Stimulated activated CD4-positive, alpha-beta T cell treated with anti-CD3 and anti-CD28 coated beads, Interleukin-1b, Interleukin-23, amount 100 ng/mL, for 24 hours (primary cell): ENCODE results near the gene KRT24.
"Not testable (repeated sequence)": the region's sequence is repeated elsewhere in the genome, so short reads cannot be mapped to it uniquely, and the experiment has no call there.

ENCODE experiments used
- DNase-seq, 4 experiments: peaks; one replicate each; pipeline ENCODE4 v3.0.0-alpha.2; 2020; ENCODE audit warnings: low read depth in 4 of 4, low spot score in 1 of 4

KRT24 gene

DNA sequence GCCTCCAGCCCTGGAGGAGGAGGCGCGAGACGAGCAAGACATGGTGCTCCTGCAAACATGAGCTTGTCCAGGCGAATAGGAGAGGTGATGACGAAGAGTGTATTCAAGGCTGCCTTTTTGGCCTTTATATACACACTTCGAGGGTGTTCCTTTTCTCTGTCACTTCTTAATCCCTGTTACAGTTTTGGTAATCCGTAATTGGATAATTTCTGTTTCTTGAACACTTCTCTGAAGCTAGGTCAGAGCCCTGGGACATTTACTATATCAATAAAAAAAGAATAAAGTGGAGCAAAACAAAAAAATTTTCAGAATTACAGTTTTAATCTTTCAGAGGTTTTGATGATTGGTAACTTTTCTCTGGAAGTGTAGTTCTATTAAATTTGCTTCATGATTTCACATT is at the start of gene KRT24:
KRT24 (minus strand) TSS at position 101 of the 400 bp plus-strand sequence; CDS start at position 42, 59 bp downstream.
- DNase-seq: no peak

- DNase-seq: no peak
Observed at GRCh38 chr17:40751065-40751464, 47.5 kb upstream of the KRT24 start.

GRCh38 chr17:40750391-40750790 is 46.8 kb upstream of the KRT24 start:
- DNase-seq: no peak

- not testable (repeated sequence) for DNase-seq
Observed at GRCh38 chr17:40748666-40749065, 45.1 kb upstream of the KRT24 start.

- DNase-seq: no peak
Observed at GRCh38 chr17:40738553-40738952, 35.0 kb upstream of the KRT24 start.

DNA sequence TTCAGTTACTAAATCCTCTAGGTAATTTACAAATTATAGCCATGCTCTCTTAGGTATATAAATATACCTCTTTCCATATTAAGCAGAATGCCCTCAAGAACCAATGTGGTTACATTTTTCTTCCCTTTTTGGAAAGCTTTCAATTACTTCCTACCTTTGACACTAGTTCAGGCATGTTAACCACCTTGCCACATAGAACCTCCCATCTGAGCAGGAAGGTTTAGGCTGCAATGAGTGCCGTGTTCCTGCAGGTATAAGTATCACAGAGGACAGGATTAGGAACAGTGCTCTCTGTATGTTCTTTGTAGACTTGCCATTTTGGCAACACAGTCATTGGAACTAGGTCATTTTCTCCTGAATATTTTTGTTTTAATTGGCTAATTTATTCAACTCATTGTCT is 31.5 kb upstream of the KRT24 start:
- DNase-seq: no peak

DNA sequence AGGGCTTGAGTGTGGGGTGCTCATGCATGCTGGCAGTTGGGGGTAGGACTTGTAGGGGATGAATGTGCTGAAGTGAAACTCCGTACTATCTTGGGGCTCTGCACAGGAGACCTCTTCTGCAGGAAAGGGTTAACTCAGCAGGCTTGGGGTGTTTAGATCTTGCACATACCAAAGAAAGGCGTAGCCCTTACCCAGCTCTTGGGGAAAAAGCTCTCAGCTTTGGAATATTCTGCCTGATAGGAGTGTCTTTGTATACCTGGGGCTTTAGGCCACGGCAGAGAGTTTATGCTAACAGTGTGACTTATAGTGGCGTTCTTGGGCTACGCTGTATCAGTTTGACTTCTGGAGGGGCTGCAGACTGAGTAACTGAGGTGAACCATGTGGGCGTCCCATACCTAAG is 30.5 kb upstream of the KRT24 start:
- DNase-seq: no peak

- no peak for DNase-seq
Observed at GRCh38 chr17:40730970-40731369, 27.4 kb upstream of the KRT24 start.

DNA sequence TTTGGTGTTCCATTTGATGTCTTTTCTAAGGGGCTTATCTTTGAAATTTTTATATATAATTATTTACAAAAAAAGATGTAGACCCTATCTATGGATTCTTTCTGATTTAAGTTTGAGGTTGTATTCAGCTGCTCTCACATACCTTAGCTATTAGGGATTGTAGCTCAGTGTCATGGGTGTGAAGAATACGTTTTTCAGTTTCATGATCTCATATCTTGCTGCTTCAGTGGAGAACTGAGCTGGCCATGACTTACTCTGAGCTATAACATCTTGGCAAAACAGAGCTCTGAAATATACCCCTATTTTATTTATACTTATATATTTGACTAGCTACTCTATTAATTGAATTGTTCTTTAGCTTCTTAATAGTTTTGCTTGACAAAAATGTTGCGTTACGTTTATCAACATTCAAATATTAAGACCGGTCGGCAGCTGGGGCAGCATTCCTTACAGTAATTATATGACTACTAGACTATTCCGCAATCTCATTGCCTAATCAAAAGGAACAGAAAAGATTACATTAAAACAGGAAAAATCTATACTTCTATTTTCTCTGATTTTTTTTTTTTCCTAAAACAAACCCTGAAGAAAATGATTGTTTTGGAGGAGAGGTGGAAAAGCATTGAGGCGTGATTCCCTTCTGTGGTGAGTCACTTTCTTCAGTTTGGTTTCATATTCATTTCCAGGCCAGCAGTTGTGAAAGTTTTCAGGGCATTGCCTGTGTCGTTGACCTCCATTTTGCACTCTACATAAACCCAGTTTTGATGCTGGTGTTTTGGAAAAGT is 24.1 kb upstream of the KRT24 start:
- DNase-seq: no peak

- no peak for DNase-seq
Observed at GRCh38 chr17:40726919-40727318, 23.4 kb upstream of the KRT24 start.

DNA sequence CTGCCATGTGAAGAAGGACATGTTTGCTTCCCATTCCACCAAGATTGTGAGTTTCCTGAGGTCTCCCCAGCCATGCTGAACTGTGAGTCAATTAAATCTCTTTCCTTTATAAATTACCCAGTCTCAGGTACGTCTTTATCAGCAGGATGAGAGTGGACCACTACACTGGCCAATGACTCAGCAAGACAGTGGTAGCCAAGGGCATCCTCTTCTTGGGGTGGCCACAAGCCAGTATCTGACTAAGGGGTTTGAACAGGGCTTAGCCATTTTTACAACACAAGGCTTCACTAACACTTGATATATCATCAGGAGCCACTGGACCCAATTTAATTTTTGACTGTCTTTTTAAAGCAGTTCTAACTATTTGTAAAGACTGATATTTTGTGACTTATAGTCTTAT is 21.1 kb upstream of the KRT24 start:
- no peak for DNase-seq

GRCh38 chr17:40722241-40722640 is 18.7 kb upstream of the KRT24 start:
- no peak for DNase-seq

GRCh38 chr17:40720899-40721298 is 17.3 kb upstream of the KRT24 start:
- no peak for DNase-seq

DNA sequence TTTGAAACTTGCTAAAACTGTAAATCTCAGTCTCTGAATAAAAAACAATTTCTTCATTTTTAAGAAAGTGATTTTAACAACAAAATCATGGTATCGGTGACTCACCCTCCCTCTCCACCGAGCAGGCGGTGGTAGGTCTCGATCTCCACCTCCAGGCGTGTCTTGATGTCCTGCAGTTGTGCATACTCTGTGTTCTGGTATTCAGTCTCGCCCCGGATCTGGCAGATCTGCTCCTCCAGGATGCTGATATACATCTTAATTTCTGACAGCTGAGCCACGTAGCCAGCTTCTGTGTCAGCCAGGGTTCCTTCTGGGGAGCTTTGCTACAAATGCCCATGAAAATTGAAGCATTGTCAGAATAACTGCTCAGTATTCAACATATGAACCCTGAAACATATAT is 15.4 kb upstream of the KRT24 start:
- DNase-seq: no peak

- no peak for DNase-seq
Observed at GRCh38 chr17:40717776-40718175, 14.2 kb upstream of the KRT24 start.

DNA sequence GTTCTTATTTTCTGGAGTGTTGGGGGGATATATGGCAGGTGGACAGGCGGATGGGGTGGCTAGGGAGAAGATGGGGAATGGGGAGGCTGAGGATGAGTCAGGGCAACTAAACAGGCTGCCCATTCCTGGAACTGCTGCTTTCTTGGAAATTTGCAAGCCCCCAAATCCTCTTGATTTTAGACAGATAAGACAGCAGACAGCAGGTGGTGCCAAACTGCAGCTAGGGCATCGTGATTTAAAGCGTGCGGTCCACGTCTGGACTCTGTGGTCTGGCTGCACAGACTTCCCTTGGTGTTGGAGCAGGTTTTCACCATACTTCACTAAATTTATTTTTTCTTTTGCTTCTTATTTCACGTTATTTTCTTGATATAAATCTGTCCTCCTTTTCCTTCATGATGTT is 10.9 kb upstream of the KRT24 start:
- no peak for DNase-seq

DNA sequence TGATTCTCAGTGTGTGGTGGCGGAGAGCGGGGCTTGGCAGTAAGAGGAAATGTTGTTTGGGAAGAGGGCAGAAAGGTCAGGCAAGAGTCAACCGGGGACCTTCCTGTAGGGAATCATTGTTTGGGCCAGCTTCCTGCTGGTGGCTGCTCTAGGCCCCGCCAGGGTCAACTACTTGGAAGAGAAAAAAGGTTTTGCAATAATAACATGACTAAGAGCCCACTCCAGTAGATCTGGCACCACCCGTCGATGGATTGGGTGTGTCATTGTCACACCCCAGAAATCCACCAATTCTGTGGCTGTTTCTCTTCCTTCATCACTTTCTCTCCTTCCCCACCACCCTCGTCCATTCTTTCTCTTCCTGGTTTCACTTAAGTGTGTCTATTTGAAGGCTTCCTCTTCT is 4.2 kb upstream of the KRT24 start:
- no peak for DNase-seq

DNA sequence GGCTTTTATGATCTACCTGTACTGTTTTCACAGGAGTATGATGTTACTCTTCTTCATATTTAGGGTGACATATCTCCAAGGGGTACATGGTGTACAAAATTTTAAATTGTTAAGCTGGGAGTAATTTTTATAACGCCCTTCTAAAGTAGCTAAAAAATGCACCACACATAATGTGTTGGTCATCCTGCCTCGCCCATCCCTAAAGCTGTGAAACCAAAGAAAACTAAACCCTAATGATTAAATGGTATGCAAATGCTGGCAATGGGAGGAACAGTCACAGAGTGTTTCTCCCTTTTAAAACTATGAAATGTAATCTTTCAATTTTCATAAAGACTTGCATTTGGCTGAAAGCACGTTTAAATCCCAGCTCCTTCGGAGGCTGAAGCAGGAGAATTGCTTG is 2.0 kb upstream of the KRT24 start:
- no peak for DNase-seq

DNA sequence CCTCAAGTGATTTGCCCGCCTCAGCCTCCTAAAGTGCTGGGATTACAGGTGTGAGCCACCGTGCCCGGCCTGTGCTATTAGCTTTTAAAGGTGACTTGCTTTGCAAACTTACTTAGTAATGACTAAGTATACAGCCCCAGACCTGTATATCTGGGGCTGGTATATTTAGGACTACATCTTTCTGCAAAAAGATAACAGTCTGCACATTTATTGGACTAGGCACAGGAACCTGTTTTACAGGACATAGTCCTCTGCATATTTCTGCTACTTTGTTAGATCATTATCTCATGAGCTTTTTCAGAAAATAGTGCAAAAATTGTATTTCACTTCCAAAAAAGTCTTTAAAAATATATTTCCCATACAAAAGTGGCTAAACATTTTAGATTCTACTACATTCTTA is 1.3 kb downstream of the KRT24 start:
- DNase-seq: no peak

GRCh38 chr17:40699853-40700252 is 3.7 kb downstream of the KRT24 start:
- DNase-seq: no peak

- DNase-seq: no peak
Observed at GRCh38 chr17:40699371-40699770, 4.2 kb downstream of the KRT24 start.

GRCh38 chr17:40697297-40697696 is 6.3 kb downstream of the KRT24 start:
- no peak for DNase-seq

DNA sequence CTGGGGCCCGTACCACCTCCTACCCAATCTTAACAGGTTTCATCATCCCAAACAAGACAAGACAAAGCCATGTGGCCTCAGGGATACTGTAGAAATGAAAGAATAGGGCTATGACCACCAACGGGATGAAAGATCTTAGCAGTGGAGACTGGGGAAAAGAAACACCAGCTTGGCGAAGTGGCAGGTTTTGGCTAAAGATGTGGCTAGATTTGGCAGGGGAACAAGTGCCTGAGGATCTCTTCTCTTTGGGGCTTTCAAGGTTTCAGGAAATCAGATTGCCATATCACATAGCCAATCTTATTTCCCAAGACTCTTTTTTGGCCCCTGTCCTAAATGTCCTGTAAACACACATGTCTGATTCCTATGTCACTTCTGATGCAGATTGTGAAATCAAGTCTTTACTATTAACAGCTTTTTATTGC is 6.9 kb downstream of the KRT24 start:
- no peak for DNase-seq
